ENCODE measurements around the gene STRADA.

Gene STRADA

DNA sequence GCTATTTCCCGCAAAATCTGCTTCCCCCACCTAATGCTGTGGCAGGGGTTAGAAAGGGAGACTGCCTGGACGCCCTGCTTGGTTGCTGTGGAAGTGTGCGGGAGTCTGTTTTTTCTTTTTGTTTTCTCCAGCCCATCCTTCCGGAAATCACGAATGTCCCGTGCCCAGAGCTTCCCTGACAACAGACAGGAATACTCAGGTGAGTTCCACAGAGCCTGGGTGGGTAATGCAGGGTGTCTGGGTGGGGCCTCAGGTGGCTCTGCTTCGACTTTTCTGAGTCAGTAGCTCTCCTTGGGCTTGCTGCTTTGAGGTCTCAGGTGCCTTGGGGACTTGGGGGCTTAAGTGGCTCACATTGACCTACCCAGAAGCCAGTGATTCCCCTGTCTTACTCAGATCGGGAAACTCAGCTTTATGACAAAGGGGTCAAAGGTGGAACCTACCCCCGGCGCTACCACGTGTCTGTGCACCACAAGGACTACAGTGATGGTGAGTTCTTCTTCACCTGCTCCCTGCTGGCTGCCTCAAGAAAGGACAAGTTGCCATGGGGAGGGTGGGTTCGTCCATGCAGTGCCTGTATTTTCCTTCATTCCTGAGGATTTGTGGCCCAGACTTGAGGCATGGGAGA, 53.1 kb downstream of the STRADA start:
- Histone ChIP-seq H3K27me3 (ENCODE audit: insufficient read depth, poor library complexity, severe bottlenecking) (no peaks in the 10 kb centered on the region), H3K4me3 (replicated peaks; ENCODE audit: insufficient read depth, low read length) (no peak overlapping the region), H3K27ac (replicated peaks) (no peak overlapping the region)
- no peak for DNase-seq (ENCODE audit: low read depth in 1 of 2, low spot score in 1 of 2)
- no peak for TF ChIP-seq POLR2AphosphoS5 (IDR thresholded peaks at IDR 0.05; ENCODE audit: low read depth)
- TF ChIP-seq, protein P1, sequence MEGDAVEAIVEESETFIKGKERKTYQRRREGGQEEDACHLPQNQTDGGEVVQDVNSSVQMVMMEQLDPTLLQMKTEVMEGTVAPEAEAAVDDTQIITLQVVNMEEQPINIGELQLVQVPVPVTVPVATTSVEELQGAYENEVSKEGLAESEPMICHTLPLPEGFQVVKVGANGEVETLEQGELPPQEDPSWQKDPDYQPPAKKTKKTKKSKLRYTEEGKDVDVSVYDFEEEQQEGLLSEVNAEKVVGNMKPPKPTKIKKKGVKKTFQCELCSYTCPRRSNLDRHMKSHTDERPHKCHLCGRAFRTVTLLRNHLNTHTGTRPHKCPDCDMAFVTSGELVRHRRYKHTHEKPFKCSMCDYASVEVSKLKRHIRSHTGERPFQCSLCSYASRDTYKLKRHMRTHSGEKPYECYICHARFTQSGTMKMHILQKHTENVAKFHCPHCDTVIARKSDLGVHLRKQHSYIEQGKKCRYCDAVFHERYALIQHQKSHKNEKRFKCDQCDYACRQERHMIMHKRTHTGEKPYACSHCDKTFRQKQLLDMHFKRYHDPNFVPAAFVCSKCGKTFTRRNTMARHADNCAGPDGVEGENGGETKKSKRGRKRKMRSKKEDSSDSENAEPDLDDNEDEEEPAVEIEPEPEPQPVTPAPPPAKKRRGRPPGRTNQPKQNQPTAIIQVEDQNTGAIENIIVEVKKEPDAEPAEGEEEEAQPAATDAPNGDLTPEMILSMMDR (IDR thresholded peaks at IDR 0.05; ENCODE audit: insufficient read depth, low read length): no peak
- no peak for TF ChIP-seq SPI1 (IDR thresholded peaks at IDR 0.05; ENCODE audit: borderline replicate concordance, low read depth)
- TF ChIP-seq, protein P2, sequence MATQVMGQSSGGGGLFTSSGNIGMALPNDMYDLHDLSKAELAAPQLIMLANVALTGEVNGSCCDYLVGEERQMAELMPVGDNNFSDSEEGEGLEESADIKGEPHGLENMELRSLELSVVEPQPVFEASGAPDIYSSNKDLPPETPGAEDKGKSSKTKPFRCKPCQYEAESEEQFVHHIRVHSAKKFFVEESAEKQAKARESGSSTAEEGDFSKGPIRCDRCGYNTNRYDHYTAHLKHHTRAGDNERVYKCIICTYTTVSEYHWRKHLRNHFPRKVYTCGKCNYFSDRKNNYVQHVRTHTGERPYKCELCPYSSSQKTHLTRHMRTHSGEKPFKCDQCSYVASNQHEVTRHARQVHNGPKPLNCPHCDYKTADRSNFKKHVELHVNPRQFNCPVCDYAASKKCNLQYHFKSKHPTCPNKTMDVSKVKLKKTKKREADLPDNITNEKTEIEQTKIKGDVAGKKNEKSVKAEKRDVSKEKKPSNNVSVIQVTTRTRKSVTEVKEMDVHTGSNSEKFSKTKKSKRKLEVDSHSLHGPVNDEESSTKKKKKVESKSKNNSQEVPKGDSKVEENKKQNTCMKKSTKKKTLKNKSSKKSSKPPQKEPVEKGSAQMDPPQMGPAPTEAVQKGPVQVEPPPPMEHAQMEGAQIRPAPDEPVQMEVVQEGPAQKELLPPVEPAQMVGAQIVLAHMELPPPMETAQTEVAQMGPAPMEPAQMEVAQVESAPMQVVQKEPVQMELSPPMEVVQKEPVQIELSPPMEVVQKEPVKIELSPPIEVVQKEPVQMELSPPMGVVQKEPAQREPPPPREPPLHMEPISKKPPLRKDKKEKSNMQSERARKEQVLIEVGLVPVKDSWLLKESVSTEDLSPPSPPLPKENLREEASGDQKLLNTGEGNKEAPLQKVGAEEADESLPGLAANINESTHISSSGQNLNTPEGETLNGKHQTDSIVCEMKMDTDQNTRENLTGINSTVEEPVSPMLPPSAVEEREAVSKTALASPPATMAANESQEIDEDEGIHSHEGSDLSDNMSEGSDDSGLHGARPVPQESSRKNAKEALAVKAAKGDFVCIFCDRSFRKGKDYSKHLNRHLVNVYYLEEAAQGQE (IDR thresholded peaks at IDR 0.05; ENCODE audit: insufficient replicate concordance, low read depth): no peak
- TF ChIP-seq GABPA (IDR thresholded peaks at IDR 0.05; ENCODE audit: low read depth): no peak

DNA sequence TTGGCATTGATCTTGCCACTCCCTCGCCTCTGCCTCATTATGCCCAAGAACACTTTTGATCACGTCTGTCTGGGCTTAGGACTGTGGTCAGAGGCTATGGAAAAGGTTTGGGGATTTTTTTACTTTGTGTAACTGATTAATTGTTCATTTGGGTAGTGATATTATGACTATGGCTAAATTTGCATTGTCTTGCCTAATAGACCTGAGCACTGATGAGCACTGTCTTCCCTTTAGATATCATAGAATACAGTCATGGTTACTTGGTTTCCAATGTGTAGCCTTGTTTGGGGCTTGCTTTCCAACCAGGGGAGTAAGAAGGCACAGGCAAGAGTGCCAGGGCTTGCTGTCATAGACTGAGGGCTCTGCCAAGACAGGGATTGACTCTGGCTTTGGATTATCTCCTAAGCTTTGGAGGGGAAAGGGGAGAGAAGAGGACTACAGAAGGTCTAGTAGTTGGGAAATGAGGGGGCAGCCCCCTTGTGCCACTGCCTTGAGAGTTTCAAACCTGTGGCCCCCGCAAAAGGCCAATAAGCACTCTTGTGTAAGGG, 55.4 kb downstream of the STRADA start:
- TF ChIP-seq, protein P2 (IDR thresholded peaks at IDR 0.05; ENCODE audit: insufficient replicate concordance, low read depth): no peak
- TF ChIP-seq POLR2AphosphoS5 (IDR thresholded peaks at IDR 0.05; ENCODE audit: low read depth) (no peak), GABPA (IDR thresholded peaks at IDR 0.05; ENCODE audit: low read depth) (no peak)
- TF ChIP-seq, protein P1 (IDR thresholded peaks at IDR 0.05; ENCODE audit: insufficient read depth, low read length): no peak
- no peak for DNase-seq (ENCODE audit: low read depth in 1 of 2, low spot score in 1 of 2)
- Histone ChIP-seq H3K27me3 (ENCODE audit: insufficient read depth, poor library complexity, severe bottlenecking) (no peaks in the 10 kb centered on the region), H3K4me3 (replicated peaks; ENCODE audit: insufficient read depth, low read length) (no peak overlapping the region), H3K27ac (replicated peaks) (no peak overlapping the region)

DNA sequence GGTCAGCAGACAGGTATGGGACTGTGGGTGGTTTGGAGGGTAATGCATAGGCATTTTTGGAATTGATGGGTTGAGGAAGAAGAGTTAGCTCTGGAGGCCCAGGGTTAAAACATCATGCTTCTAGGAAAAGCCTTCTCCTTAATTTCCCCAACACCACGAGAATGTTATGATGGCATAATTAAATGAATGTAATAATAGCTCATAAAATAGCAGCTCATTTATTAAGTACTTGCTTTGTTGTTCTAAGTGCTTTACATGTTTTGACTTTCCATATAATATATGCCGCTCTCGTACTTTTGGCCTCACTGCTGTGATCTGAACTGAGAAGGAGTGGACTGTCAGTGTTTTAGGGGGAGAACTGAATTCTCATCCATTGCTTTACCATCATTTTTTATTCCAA, 56.0 kb downstream of the STRADA start:
- no peak overlapping the region for H3K27ac ChIP-seq (replicated peaks)
- no peaks in the 10 kb centered on the region for H3K27me3 ChIP-seq (ENCODE audit: insufficient read depth, poor library complexity, severe bottlenecking)
- DNase-seq (ENCODE audit: low read depth in 1 of 2, low spot score in 1 of 2): no peak
- H3K4me3 ChIP-seq (replicated peaks; ENCODE audit: insufficient read depth, low read length): no peak overlapping the region
- TF ChIP-seq, protein P1 (IDR thresholded peaks at IDR 0.05; ENCODE audit: insufficient read depth, low read length): no peak
- TF ChIP-seq POLR2AphosphoS5 (IDR thresholded peaks at IDR 0.05; ENCODE audit: low read depth) (no peak), GABPA (IDR thresholded peaks at IDR 0.05; ENCODE audit: low read depth) (no peak), SPI1 (IDR thresholded peaks at IDR 0.05; ENCODE audit: borderline replicate concordance, low read depth) (no peak)
- TF ChIP-seq, protein P2 (IDR thresholded peaks at IDR 0.05; ENCODE audit: insufficient replicate concordance, low read depth): no peak
